Measurements from ENCODE around the gene C2orf49.
A peak's percentile ranks its signal among the peaks of the same experiment; 100 is the strongest.

C2orf49 gene
- long read RNA-seq, donor 1, full-length matches to known transcripts, result 15 of 15 reads
- long read RNA-seq, donor 1, partial matches to known transcripts, result 0 of 15 reads
- long read RNA-seq, donor 1, other reads (novel, unspliced or antisense), result 0 of 15 reads
- long read RNA-seq, donor 2, full-length matches to known transcripts, result 6 of 56 reads
- long read RNA-seq, donor 2, partial matches to known transcripts, result 41 of 56 reads
- long read RNA-seq, donor 2, other reads (novel, unspliced or antisense), result 9 of 56 reads
- long read RNA-seq, donor 3, full-length matches to known transcripts, result 5 of 5 reads
- long read RNA-seq, donor 3, partial matches to known transcripts, result 0 of 5 reads
- long read RNA-seq, donor 3, other reads (novel, unspliced or antisense), result 0 of 5 reads
- long read RNA-seq, donor 4, full-length matches to known transcripts, result 12 of 27 reads
- long read RNA-seq, donor 4, partial matches to known transcripts, result 0 of 27 reads
- long read RNA-seq, donor 4, other reads (novel, unspliced or antisense), result 15 of 27 reads
- long read RNA-seq, donor 5, full-length matches to known transcripts, result 12 of 12 reads
- long read RNA-seq, donor 5, partial matches to known transcripts, result 0 of 12 reads
- long read RNA-seq, donor 5, other reads (novel, unspliced or antisense), result 0 of 12 reads
- long read RNA-seq, donor 6, full-length matches to known transcripts, result 6 of 6 reads
- long read RNA-seq, donor 6, partial matches to known transcripts, result 0 of 6 reads
- long read RNA-seq, donor 6, other reads (novel, unspliced or antisense), result 0 of 6 reads
- long read RNA-seq, donor 7, full-length matches to known transcripts, result 14 of 20 reads
- long read RNA-seq, donor 7, partial matches to known transcripts, result 6 of 20 reads
- long read RNA-seq, donor 7, other reads (novel, unspliced or antisense), result 0 of 20 reads
- long read RNA-seq, donor 8, full-length matches to known transcripts, result 9 of 9 reads
- long read RNA-seq, donor 8, partial matches to known transcripts, result 0 of 9 reads
- long read RNA-seq, donor 8, other reads (novel, unspliced or antisense), result 0 of 9 reads

- DNase-seq, result peak; percentile 99
These were observed at the start of gene C2orf49 for GRCh38 chr2:105337122-105338019. Gene C2orf49 (plus strand): TSS chr2:105337540. CDS start chr2:105337588, 48 bp downstream.

GRCh38 chr2:105287692-105288091, 49.6 kb upstream of the C2orf49 start:
- DNase-seq, result no peak

- DNase-seq, result no peak
These were observed 49.2 kb upstream of the C2orf49 start for GRCh38 chr2:105288133-105288532.

GRCh38 chr2:105290981-105291660, 46.2 kb upstream of the C2orf49 start:
- DNase-seq, result no peak

GRCh38 chr2:105291981-105292380, 45.4 kb upstream of the C2orf49 start:
- DNase-seq, result no peak

- no peak for DNase-seq
These were observed 43.3 kb upstream of the C2orf49 start for GRCh38 chr2:105294046-105294445.

GRCh38 chr2:105294844-105295481, 42.4 kb upstream of the C2orf49 start:
- DNase-seq, result peak; percentile 54

GRCh38 chr2:105296017-105296611, 41.2 kb upstream of the C2orf49 start:
- DNase-seq, result no peak

- no peak for DNase-seq
These were observed 40.1 kb upstream of the C2orf49 start for GRCh38 chr2:105297216-105297615.

GRCh38 chr2:105298017-105298416, 39.3 kb upstream of the C2orf49 start:
- no peak for DNase-seq

- no peak for DNase-seq
These were observed 38.0 kb upstream of the C2orf49 start for GRCh38 chr2:105299290-105299689.

GRCh38 chr2:105301646-105302045, 35.7 kb upstream of the C2orf49 start:
- DNase-seq, result no peak

GRCh38 chr2:105307146-105307545, 30.2 kb upstream of the C2orf49 start:
- DNase-seq, result no peak

GRCh38 chr2:105307550-105307949, 29.8 kb upstream of the C2orf49 start:
- no peak for DNase-seq

GRCh38 chr2:105307962-105308361, 29.4 kb upstream of the C2orf49 start:
- no peak for DNase-seq

- no peak for DNase-seq
These were observed 28.8 kb upstream of the C2orf49 start for GRCh38 chr2:105308382-105309146.

GRCh38 chr2:105309147-105309545, 28.2 kb upstream of the C2orf49 start:
- DNase-seq, result no peak

GRCh38 chr2:105313877-105314276, 23.5 kb upstream of the C2orf49 start:
- DNase-seq, result no peak

GRCh38 chr2:105315314-105315713, 22.0 kb upstream of the C2orf49 start:
- no peak for DNase-seq

- DNase-seq, result no peak
These were observed 19.4 kb upstream of the C2orf49 start for GRCh38 chr2:105317937-105318336.
